Common myeloid progenitor, CD34-positive (primary cell): ENCODE results near the gene LZTFL1.

Source experiments
- CTCF ChIA-PET: fragments of 350-600 bp; sonication (Branson Sonifier 250); formaldehyde crosslinking; loops from one replicate; lab custom pipeline; 2021; ENCODE audit warnings: antibody characterized with exemption; lab: Charles Lee
- POLR2A ChIA-PET: fragments of 350-600 bp; sonication (Branson Sonifier 250); formaldehyde crosslinking; loops from one replicate; lab custom pipeline; 2021; ENCODE audit warnings: antibody characterized with exemption; lab: Charles Lee
- DNase-seq, 3 donors: peaks; one replicate each; pipeline versions ENCODE4 v3.0.0 to v3.0.0-alpha.2; 2013
- H3K27ac ChIP-seq, 2 experiments: 1 replicate in 1 of 2; 2 replicates in 1 of 2; pipeline ENCODE4 v1.7.0; 2013; ENCODE audit warnings: inconsistent platforms in 2 of 2, low read length in 2 of 2, mild to moderate bottlenecking in 2 of 2, low read depth in 1 of 2, moderate library complexity in 1 of 2; ENCODE audit not compliant: severe bottlenecking in 2 of 2, insufficient read depth in 1 of 2, poor library complexity in 1 of 2
- H3K27me3 ChIP-seq, 5 experiments: replicated peaks in 2 of 5; 1 replicate in 3 of 5; 2 replicates in 2 of 5; pipeline versions ENCODE4 v1.6.1 to v1.7.0; 2013; ENCODE audit warnings: low read length in 4 of 5, mild to moderate bottlenecking in 2 of 5, moderate library complexity in 2 of 5, inconsistent platforms in 1 of 5; ENCODE audit not compliant: insufficient read depth in 5 of 5, control insufficient read depth in 4 of 5
- H3K36me3 ChIP-seq, 4 experiments: 1 replicate in 2 of 4; 2 replicates in 2 of 4; pipeline versions ENCODE4 v1.6.1 to v1.7.0; 2013; ENCODE audit warnings: low read length in 3 of 4, control low read depth in 1 of 4, mild to moderate bottlenecking in 1 of 4; ENCODE audit not compliant: control insufficient read depth in 4 of 4, insufficient read depth in 4 of 4
- H3K4me1 ChIP-seq, 4 experiments: 1 replicate in 3 of 4; 2 replicates in 1 of 4; pipeline versions ENCODE4 v1.6.1 to v1.7.1; 2013; ENCODE audit warnings: low read length in 3 of 4, mild to moderate bottlenecking in 3 of 4, control low read depth in 1 of 4, inconsistent platforms in 1 of 4, moderate library complexity in 1 of 4; ENCODE audit not compliant: control insufficient read depth in 4 of 4, insufficient read depth in 4 of 4; ENCODE audit errors: control extremely low read depth in 1 of 4
- H3K4me3 ChIP-seq, 7 experiments: 1 replicate in 4 of 7; 2 replicates in 3 of 7; pipeline versions ENCODE4 v1.5.1 to v1.7.0; 2013; ENCODE audit warnings: mild to moderate bottlenecking in 7 of 7, low read length in 6 of 7, moderate library complexity in 6 of 7, inconsistent platforms in 2 of 7, low read depth in 2 of 7, control low read depth in 1 of 7; ENCODE audit not compliant: insufficient read depth in 4 of 7, control insufficient read depth in 1 of 7; ENCODE audit errors: extremely low read depth in 1 of 7
- H3K9me3 ChIP-seq, 5 experiments: 1 replicate in 4 of 5; 2 replicates in 1 of 5; pipeline versions ENCODE4 v1.6.1 to v1.7.1; 2013; ENCODE audit warnings: low read length in 4 of 5, mild to moderate bottlenecking in 2 of 5, inconsistent platforms in 1 of 5, low read depth in 1 of 5, moderate library complexity in 1 of 5; ENCODE audit not compliant: control insufficient read depth in 4 of 5, insufficient read depth in 2 of 5; ENCODE audit errors: control extremely low read depth in 1 of 5
- WGBS: methylation state at CpG from one replicate; pipeline ENCODE4 v1.1.5; 2013; ENCODE audit not compliant: insufficient coverage; 5-methylcytosine and 5-hydroxymethylcytosine counted together

Gene LZTFL1

DNA sequence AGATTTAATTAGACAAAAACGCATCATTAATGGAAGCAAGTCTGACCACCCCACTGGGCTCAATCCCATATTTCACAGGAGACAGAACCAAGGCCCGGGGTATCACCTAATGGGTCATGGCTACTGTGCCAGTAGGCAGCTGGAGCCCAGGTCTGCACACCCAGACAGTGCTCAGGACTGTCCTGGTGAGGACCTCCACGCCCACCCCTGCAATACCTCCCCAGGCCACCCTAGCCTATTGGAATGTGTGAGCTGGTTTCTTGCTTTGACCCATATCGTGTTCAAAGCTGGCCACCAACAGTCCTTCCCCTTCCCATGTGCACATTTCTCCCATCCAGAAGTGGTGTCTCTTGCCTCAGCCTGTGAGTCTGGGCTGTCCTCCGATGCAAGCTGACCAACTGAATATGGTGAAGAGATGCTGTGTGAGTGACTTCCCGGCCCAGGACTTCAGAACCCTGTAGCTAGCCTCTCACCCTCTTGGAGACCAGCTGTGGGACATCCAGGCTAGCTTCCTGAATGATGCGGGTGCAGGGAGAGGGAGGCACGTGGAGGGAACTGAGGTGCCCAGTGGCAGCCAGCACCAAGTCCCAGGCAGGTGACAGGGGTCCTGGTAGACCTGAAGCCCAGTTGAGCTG, 64.7 kb downstream of the LZTFL1 start:
- ChIA-PET POLR2A (interaction anchor here (0.6 kb wide), 1 partner anchor 1152 kb away, joined by 3 read pairs; no protein-coding TSS in a partner anchor), CTCF (interaction anchor here (1.1 to 4.8 kb wide), 2 partner anchors 15 to 27 kb away, joined by 3 to 28 read pairs; no protein-coding TSS in a partner anchor)
- H3K36me3 ChIP-seq = no peaks in the 10 kb centered on the region
- no peak overlapping the region for H3K27ac ChIP-seq
- peaks cover 0 to 3% (median 0%) of the 10 kb centered on the region in 5 experiments for H3K27me3 ChIP-seq
- 95% methylated on average over 8 of the region's 8 CpGs for WGBS
- DNase-seq = no peak
- H3K4me1 ChIP-seq = no peaks in the 10 kb centered on the region
- H3K9me3 ChIP-seq = no peaks in the 10 kb centered on the region
- no peak overlapping the region for H3K4me3 ChIP-seq

DNA sequence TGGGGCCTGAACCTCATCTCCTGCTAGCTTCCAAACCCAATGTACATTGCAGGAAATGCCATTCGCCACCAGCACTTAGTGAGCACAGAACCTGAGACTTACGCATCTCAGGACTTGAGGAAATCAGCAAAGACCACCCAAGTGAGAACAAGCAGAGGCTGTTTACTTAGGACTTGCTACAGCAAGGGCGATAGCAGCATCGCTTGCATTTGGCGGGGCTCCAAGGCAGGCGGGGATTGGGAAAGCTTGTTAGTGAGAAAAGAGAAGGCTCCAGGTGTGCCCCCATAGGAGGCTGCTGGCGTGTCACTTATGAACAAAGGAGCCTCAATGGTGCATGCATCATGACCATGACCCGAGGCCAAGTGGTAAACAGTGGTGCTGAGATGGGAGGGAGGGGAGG, 65.3 kb downstream of the LZTFL1 start:
- CTCF ChIA-PET = interaction anchor here (4.8 kb wide), 1 partner anchor 15 kb away, joined by 28 read pairs; no protein-coding TSS in a partner anchor
- POLR2A ChIA-PET = interaction anchor here (0.6 kb wide), 1 partner anchor 1151 kb away, joined by 3 read pairs; no protein-coding TSS in a partner anchor
- no peaks in the 10 kb centered on the region for H3K9me3 ChIP-seq
- H3K4me3 ChIP-seq = no peak overlapping the region
- peaks cover 0 to 3% (median 0%) of the 10 kb centered on the region in 5 experiments for H3K27me3 ChIP-seq
- no peak overlapping the region for H3K27ac ChIP-seq
- H3K36me3 ChIP-seq = no peaks in the 10 kb centered on the region
- no peak for DNase-seq
- no peaks in the 10 kb centered on the region for H3K4me1 ChIP-seq
- 94% methylated on average over 8 of the region's 8 CpGs for WGBS

DNA sequence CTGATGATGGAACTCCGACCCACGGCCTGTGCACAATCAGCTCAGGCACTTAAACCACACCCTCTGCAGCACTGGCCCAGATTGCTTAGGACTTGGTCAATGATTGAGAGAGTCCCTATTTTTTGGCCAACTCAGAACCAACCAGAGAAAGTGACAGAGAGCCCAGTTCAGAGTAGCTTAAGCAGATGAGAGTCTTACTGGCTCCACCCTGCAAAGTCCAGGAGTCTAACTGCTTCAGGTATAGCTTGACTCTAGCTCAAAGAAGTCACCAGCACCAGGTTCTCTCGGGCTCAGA, 65.7 kb downstream of the LZTFL1 start:
- Histone ChIP-seq H3K27ac (no peak overlapping the region), H3K36me3 (no peaks in the 10 kb centered on the region), H3K4me3 (no peak overlapping the region), H3K27me3 (peaks cover 0 to 3% (median 0%) of the 10 kb centered on the region in 5 experiments), H3K4me1 (no peaks in the 10 kb centered on the region), H3K9me3 (no peaks in the 10 kb centered on the region)
- POLR2A ChIA-PET = no interaction called here
- CTCF ChIA-PET = interaction anchor here (4.8 kb wide), 1 partner anchor 14 kb away, joined by 28 read pairs; no protein-coding TSS in a partner anchor
- no peak for DNase-seq
- 89% methylated on average over 1 of the region's 3 CpGs for WGBS

DNA sequence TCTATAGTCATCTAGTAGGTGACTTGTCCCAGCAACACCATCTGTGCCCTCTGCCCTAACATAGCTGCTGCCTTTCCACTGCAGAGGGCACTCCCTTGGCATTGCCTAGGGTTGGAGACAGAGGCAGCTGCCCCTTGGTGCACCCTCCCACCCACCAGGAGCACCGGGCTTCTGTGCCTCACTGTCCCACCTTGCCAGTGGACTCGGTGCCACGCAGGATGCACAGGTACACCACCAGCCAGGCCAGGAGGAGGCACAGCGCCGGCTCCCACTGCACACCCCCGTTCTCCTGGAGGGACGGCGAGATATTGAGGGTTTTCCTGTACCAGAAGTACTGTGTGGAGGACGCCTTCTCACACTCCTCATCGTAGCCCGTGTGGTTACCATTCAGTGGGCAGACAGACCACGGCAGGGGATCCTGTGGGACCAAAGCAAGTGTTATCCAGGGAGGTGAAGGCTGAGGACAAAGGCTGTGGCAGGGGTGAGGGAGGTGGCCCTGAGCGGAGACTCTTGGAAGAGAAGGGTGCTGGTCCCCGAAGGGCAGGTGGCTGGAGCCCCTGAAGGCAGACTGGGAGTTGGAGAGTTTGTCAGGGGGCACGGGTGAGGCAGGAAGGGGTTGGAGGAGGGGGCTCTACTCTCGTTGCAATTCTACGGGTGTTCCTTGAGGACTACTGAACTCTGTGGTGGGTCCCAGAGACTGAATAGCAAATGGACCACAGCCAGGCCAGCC, 66.2 kb downstream of the LZTFL1 start:
- ChIA-PET POLR2A (no interaction called here), CTCF (interaction anchor here (4.8 kb wide), 1 partner anchor 14 kb away, joined by 28 read pairs; no protein-coding TSS in a partner anchor)
- WGBS = 93% methylated on average over 16 of the region's 17 CpGs

DNA sequence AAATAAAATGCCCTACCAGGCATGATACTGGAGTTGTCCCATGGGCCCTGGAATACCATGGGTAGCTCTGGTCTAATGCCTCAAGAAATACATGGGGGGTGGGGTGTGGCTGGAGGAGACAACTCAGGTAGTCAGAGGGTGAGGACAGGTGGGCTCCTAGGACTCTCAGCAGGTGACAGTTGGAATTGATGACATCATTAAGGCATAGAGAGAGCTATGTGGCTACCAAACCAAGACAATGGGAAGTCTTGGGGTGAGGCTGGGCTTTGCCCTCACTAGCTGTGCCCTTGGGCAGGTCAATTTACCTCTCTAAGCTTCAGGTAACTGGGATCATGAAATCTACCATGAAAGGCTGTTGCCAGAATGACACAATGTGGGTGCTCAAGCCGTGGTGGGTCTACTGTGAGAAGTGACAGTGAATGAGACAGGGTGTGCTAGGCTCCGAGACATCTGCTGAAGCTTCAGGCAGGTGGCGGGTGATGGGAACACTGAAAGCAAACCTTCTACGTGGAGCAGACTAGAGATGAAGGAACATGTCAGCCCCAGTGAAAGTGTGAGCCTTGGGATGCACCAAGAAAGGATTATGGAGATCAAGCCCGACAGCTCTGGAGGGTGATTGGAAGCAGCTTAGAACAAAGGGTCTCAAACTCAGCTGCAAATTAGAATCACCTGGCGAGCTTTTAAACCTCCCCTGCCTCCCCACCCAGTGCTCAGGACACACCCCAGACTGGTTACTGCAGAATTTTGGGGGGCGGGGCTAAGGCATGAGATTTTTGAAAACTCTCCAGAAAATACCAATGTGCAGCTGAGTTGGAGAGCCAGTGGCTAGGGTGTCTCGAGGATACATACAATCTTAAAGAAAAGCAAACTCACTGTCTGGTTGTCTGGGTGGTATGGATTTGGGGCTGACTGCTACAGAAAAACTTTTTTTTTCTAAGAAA, 67.1 kb downstream of the LZTFL1 start:
- Histone ChIP-seq H3K36me3 (no peaks in the 10 kb centered on the region), H3K27ac (no peak overlapping the region), H3K4me1 (no peaks in the 10 kb centered on the region), H3K9me3 (no peaks in the 10 kb centered on the region), H3K4me3 (no peak overlapping the region), H3K27me3 (peaks cover 0 to 11% (median 0%) of the 10 kb centered on the region in 5 experiments)
- WGBS = 98% methylated on average over 7 of the region's 8 CpGs
- POLR2A ChIA-PET = no interaction called here
- CTCF ChIA-PET = interaction anchor here (1.3 to 4.8 kb wide), 2 partner anchors 13 to 133 kb away, joined by 3 to 28 read pairs; no protein-coding TSS in a partner anchor
- DNase-seq = no peak

More for the DNA sequence above, 66.2 kb downstream of the LZTFL1 start:
- Histone ChIP-seq H3K4me3 (no peak overlapping the region), H3K9me3 (no peaks in the 10 kb centered on the region), H3K36me3 (no peaks in the 10 kb centered on the region), H3K27ac (no peak overlapping the region), H3K27me3 (peaks cover 0 to 3% (median 0%) of the 10 kb centered on the region in 5 experiments), H3K4me1 (no peaks in the 10 kb centered on the region)
- DNase-seq = no peak

DNA sequence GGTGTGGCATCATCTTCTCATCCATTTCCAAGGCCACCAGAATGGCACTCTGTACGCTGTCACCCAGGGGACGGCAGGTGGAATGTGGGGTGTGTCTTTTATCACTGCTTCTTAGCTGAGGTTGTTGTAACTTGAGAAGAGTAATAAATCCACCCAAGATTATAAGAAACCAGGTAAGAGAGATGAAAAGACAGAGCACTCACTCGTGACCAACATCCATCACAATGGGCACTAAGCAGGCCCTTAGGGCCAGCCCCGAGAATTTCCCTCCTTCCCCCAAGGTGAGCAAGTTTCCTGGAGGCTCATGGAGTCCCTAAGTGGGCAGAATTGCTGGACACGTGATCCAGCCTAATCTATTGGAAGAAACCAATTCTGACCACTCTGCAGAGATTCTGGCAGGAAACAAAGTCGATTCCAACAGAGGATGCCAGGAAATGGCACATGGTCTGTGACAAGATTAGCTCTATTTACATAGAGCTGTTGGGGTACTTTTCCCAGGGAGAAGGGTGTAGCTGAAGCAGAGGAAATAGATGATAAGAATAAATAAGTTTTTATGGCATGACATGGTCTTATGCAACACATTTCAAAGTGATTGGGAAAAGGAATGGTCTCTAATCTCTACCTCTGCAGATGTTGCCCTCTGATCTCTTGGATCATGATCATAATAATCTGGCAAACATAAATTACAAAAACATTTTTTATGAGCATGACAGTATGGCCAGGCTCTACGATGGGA, 68.0 kb downstream of the LZTFL1 start:
- CTCF ChIA-PET = interaction anchor here (1.3 to 4.8 kb wide), 2 partner anchors 12 to 134 kb away, joined by 3 to 28 read pairs; no protein-coding TSS in a partner anchor
- no peak overlapping the region for H3K27ac ChIP-seq
- DNase-seq = no peak
- H3K9me3 ChIP-seq = no peaks in the 10 kb centered on the region
- no peaks in the 10 kb centered on the region for H3K4me1 ChIP-seq
- POLR2A ChIA-PET = no interaction called here
- H3K4me3 ChIP-seq = no peak overlapping the region
- H3K36me3 ChIP-seq = no peaks in the 10 kb centered on the region
- H3K27me3 ChIP-seq = peaks cover 0 to 11% (median 0%) of the 10 kb centered on the region in 5 experiments
- WGBS = 50% methylated on average over 5 of the region's 7 CpGs
